Coronary artery (tissue), 2 donors: ENCODE measurements around the gene PRKAG1.

Experiments
- DNase-seq: peaks from one replicate; pipeline ENCODE4 v3.0.0-alpha.2; 2017; ENCODE audit warnings: low spot score
- H3K27ac ChIP-seq, 2 donors: fragments of 200-600 bp; sonication (generic); one replicate each; pipeline ENCODE4 v1.5.1; 2016 to 2019
- H3K4me3 ChIP-seq: fragments of 200-600 bp; sonication (generic); 2 replicates; pipeline ENCODE4 v1.5.1; 2016; ENCODE audit warnings: mild to moderate bottlenecking, moderate library complexity
- TF ChIP-seq, protein P1 (sequence below): fragments of 200-600 bp; sonication (generic); IDR thresholded peaks from one replicate; pipeline ENCODE4 v1.5.1; 2019; ENCODE audit warnings: antibody characterized with exemption

Gene PRKAG1

DNA sequence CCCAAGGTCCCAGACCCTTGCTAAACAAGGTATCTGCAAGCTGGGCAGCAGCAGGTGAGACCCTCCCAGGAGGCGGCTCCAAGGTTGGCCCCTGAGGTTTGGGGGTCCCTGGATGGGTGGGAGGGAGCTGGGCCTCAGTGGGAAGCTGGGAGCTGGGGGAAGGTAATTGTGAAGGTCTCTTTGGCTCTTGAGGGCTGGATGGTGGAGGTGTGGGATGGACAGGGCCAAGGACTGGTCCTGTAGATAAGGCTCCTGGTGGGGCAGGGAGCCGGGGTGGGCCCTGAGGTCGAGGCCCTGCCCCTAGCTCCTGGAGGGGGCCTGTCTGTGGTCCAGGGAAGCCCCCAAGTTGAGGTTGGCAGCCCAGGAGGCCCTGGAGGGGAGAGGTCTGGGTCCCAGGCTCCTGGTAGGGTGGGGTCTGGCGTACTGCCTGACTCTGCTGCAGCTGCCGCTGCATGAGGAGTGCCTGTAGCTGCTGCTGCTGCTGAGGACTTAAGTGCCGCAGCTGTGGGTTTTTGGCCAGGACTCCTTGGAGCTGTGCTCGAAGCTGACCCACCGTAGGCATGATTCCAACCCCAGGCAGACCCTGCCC, 13.1 kb upstream of the PRKAG1 start:
- DNase-seq = peak; percentile 60
- TF ChIP-seq, protein P1, sequence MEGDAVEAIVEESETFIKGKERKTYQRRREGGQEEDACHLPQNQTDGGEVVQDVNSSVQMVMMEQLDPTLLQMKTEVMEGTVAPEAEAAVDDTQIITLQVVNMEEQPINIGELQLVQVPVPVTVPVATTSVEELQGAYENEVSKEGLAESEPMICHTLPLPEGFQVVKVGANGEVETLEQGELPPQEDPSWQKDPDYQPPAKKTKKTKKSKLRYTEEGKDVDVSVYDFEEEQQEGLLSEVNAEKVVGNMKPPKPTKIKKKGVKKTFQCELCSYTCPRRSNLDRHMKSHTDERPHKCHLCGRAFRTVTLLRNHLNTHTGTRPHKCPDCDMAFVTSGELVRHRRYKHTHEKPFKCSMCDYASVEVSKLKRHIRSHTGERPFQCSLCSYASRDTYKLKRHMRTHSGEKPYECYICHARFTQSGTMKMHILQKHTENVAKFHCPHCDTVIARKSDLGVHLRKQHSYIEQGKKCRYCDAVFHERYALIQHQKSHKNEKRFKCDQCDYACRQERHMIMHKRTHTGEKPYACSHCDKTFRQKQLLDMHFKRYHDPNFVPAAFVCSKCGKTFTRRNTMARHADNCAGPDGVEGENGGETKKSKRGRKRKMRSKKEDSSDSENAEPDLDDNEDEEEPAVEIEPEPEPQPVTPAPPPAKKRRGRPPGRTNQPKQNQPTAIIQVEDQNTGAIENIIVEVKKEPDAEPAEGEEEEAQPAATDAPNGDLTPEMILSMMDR = no peak
- Histone ChIP-seq H3K4me3 (no peak overlapping the region), H3K27ac (no peak overlapping the region)

- peak; percentile 72 for DNase-seq
- TF ChIP-seq, protein P1 = no peak
- no peak overlapping the region for H3K4me3 ChIP-seq
Measured at GRCh38 chr12:49030714-49031572, 12.4 kb upstream of the PRKAG1 start.

DNA sequence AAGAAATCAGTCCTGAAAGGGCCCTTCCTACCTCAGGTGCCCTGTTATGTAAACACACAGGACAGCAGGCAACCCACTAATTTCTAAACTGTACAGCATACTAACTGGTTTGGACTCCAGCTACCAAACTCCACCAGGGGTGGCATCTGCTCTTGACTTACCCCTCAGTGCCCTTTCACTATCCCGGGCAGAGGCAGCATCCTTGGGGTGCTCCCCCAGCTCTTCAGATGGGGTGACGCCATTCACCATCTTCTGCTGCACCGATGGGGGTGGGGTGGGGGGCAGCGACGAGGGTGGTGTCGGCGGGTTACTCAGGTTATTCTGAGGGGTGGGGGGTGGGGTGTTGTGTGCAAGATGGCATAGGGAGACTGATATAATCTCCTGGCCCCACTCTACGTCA, 11.5 kb upstream of the PRKAG1 start:
- DNase-seq = no peak
- H3K27ac ChIP-seq = no peak overlapping the region
- TF ChIP-seq, protein P1 = no peak
- H3K4me3 ChIP-seq = no peak overlapping the region

More at GRCh38 chr12:49030714-49031572, 12.4 kb upstream of the PRKAG1 start:
- H3K27ac ChIP-seq = no peak overlapping the region

DNA sequence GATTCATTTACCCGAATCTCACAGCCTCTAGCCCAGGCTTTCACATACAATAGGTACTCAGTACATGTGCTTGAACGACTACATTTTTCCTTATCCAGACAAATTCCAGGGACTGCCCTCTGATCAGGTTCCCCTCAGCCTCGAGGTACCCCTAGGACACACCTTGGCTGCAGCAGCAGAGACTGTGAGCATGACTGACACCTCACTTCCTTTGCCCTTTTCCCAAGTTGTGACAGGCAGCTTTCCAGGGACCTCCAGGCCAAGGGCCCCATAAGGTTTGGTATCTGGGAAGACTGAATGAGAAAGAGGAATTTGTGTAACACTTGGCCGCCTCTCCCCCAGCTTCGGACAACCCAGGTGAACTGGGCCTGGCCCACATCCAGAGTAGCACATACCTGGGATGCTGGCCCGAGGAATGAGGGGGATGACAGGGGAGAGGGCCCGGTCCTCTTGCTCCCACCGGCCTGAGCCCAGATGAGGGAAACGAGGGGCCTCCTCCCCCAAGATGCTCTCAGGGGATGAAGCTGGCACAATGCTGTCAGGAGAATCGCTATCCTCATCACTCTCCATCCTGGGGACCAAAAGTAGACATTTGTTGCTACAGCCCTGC, 10.2 kb upstream of the PRKAG1 start:
- no peak overlapping the region for H3K4me3 ChIP-seq
- TF ChIP-seq, protein P1 = no peak
- no peak overlapping the region for H3K27ac ChIP-seq
- DNase-seq = no peak

DNA sequence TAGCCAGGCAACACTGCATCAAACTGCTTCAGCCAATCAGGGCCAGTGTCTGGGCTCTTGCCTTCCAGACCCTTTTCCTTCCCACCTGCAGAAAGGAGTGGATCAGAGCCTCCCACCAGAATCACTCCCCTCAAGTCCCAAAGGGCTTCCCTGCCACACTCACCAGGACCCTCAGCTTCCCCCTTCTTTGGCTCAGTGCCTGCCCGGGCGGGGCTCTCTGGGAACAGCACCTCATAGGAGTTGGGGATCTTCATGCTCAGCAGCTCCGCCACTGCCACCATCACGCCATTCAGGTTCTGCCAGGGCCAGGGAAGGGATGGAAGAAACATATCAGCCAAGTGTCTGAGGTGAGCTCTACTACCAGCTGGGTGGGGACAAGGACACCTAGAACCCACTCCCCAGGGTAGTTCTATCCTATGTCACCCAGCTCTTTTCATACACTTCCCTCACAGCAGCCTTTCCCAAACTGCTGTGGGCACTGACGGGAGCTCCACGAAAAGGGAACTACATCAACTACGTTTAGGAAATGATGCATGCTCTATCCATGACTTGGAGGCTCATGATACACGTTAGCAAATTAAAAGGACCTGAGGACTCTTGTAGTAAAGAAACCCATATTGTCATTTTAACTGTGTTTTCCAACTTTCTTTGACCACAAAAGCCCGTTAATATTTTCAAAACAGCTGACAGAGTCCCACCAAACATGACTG, 9.4 kb upstream of the PRKAG1 start:
- H3K27ac ChIP-seq = no peak overlapping the region
- TF ChIP-seq, protein P1 = no peak
- H3K4me3 ChIP-seq = no peak overlapping the region
- no peak for DNase-seq

DNA sequence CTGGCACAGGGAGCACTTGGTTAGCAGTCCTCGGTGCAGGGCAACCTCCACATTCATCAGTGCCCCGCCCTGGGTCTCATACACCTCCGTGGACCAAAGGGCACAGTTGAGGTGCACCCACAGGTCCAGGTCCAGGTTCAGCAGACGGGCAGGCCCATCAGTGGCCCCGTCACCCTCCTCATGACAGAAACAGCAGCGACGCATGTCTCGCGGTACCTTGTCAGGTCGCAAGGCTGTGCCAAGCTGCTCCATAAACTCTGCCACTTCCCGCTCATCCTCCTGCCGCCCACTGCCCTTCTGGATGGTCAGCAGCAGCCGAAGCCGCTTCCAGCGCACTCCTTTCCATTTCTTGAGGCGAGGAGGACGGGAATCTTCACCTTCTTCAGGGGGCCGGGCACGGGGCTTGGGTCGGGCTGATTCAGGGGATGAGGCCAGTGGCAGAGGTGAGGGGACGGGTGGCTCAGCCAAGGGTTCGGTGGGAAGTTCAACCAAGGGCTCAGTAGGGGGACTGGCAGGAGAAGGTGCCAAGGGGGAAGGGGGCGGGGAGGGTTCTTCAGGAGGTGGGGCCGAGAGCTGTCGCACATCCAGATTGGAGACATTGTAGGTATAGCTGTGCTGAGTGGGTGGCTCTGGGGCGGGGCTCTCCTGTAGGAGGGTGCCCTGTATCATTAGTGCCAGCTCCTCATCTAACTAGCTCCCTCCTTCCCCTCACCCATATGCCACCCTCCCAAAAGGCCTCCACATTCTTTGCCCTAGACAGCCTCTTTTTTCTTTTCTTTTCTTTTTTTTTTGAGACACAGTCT, 8.3 kb upstream of the PRKAG1 start:
- no peak overlapping the region for H3K27ac ChIP-seq
- TF ChIP-seq, protein P1 = no peak
- H3K4me3 ChIP-seq = no peak overlapping the region
- DNase-seq = peak; percentile 67
